Measurements from ENCODE around the gene DIAPH2.
A peak's percentile ranks its signal among the peaks of the same experiment; 100 is the strongest.

The DIAPH2 gene

GRCh38 chrX:97529536-97530200 lies 845.0 kb downstream of the DIAPH2 start:
- DNase-seq (no peak), ATAC-seq (replicated peaks) (no peak)
- no peak overlapping the region for H3K27ac Mint-ChIP-seq
- H3K4me1 Mint-ChIP-seq (ENCODE audit: low read depth in 2 of 2), result no peaks in the 10 kb centered on the region
- H3K4me3 Mint-ChIP-seq, result no peak overlapping the region
- H3K27me3 Mint-ChIP-seq, result no peaks in the 10 kb centered on the region
- H3K9me3 Mint-ChIP-seq, result peaks cover 8 to 14% of the 10 kb centered on the region in 2 donors
- no peaks in the 10 kb centered on the region for H3K36me3 Mint-ChIP-seq (ENCODE audit: insufficient read depth)

- DNase-seq, result no peak
- ATAC-seq (replicated peaks), result no peak
- Mint-ChIP-seq H3K27me3 (no peaks in the 10 kb centered on the region), H3K9me3 (peaks cover 8 to 14% of the 10 kb centered on the region in 2 donors), H3K36me3 (ENCODE audit: insufficient read depth) (no peaks in the 10 kb centered on the region), H3K4me1 (ENCODE audit: low read depth in 2 of 2) (no peaks in the 10 kb centered on the region), H3K27ac (no peak overlapping the region), H3K4me3 (no peak overlapping the region)
These were observed 847.2 kb downstream of the DIAPH2 start for GRCh38 chrX:97531825-97532224.

- Mint-ChIP-seq H3K27ac (no peak overlapping the region), H3K9me3 (no peaks in the 10 kb centered on the region), H3K27me3 (no peaks in the 10 kb centered on the region), H3K4me3 (no peak overlapping the region), H3K4me1 (ENCODE audit: low read depth in 2 of 2) (no peaks in the 10 kb centered on the region), H3K36me3 (ENCODE audit: insufficient read depth) (no peaks in the 10 kb centered on the region)
- ATAC-seq (replicated peaks) (no peak), DNase-seq (no peak)
These were observed 854.1 kb downstream of the DIAPH2 start for GRCh38 chrX:97538745-97539144.

DNA sequence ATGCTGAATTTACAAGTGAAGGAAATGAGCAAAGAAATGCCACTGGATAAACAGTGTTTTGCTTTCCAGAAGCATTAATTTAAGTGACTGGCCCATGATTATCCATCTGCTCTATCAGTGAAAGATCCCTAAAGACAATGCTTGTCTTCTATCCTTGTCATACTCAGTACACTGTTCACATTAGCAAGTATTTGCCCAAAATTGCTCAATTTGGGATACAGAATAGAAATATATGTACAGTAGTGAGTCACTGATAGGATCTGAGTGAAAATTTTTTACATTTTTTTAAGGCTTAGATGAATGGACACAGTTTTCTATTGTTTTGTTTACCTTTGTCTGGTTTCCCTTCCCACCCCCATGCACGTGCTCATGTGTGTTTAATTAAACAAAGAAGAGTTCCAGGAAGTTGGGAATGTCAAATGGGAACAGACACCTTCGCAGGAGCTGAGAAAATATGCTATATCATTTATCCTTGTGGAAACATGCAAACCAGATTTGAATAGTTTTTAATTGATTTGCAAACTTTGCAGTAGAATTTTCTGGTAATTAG lies 855.4 kb downstream of the DIAPH2 start:
- H3K36me3 Mint-ChIP-seq (ENCODE audit: insufficient read depth), result no peaks in the 10 kb centered on the region
- no peak overlapping the region for H3K27ac Mint-ChIP-seq
- no peak overlapping the region for H3K4me3 Mint-ChIP-seq
- ATAC-seq (replicated peaks) (no peak), DNase-seq (no peak)
- no peaks in the 10 kb centered on the region for H3K4me1 Mint-ChIP-seq (ENCODE audit: low read depth in 2 of 2)
- no peaks in the 10 kb centered on the region for H3K9me3 Mint-ChIP-seq
- H3K27me3 Mint-ChIP-seq, result no peaks in the 10 kb centered on the region

- no peaks in the 10 kb centered on the region for H3K9me3 Mint-ChIP-seq
- no peaks in the 10 kb centered on the region for H3K27me3 Mint-ChIP-seq
- no peaks in the 10 kb centered on the region for H3K36me3 Mint-ChIP-seq (ENCODE audit: insufficient read depth)
- DNase-seq (no peak), ATAC-seq (replicated peaks) (no peak)
- H3K4me1 Mint-ChIP-seq (ENCODE audit: low read depth in 2 of 2), result no peaks in the 10 kb centered on the region
- no peak overlapping the region for H3K4me3 Mint-ChIP-seq
- H3K27ac Mint-ChIP-seq, result no peak overlapping the region
These were observed 863.4 kb downstream of the DIAPH2 start for GRCh38 chrX:97547877-97548578.

- ATAC-seq (replicated peaks), result no peak
- no peaks in the 10 kb centered on the region for H3K4me1 Mint-ChIP-seq (ENCODE audit: low read depth in 2 of 2)
- H3K27ac Mint-ChIP-seq, result no peak overlapping the region
- no peaks in the 10 kb centered on the region for H3K36me3 Mint-ChIP-seq (ENCODE audit: insufficient read depth)
- H3K27me3 Mint-ChIP-seq, result no peaks in the 10 kb centered on the region
- H3K4me3 Mint-ChIP-seq, result no peak overlapping the region
- DNase-seq, result no peak
- H3K9me3 Mint-ChIP-seq, result no peaks in the 10 kb centered on the region
These were observed 867.2 kb downstream of the DIAPH2 start for GRCh38 chrX:97551821-97552220.

DNA sequence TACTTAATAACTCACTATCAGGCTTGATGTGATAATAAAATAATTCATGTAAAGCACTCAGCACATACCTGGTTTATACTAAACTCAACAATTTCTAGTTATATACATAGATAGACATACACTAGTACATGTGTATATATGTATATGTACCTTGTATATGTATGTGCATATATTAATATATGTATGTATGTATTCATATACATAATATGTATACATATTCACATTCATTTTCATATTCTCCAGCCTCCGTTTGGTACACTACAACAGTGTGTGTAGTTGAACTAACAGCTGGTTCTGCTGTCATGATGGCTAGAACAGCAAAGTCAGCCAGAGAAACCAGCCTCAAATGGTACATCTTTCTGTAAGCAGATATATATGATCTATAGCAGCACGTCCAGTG lies 869.2 kb downstream of the DIAPH2 start:
- H3K9me3 Mint-ChIP-seq, result no peaks in the 10 kb centered on the region
- DNase-seq (no peak), ATAC-seq (replicated peaks) (no peak)
- no peaks in the 10 kb centered on the region for H3K4me1 Mint-ChIP-seq (ENCODE audit: low read depth in 2 of 2)
- H3K27ac Mint-ChIP-seq, result no peak overlapping the region
- no peak overlapping the region for H3K4me3 Mint-ChIP-seq
- no peaks in the 10 kb centered on the region for H3K36me3 Mint-ChIP-seq (ENCODE audit: insufficient read depth)
- H3K27me3 Mint-ChIP-seq, result no peaks in the 10 kb centered on the region

GRCh38 chrX:97556359-97556758 lies 871.7 kb downstream of the DIAPH2 start:
- no peak overlapping the region for H3K4me3 Mint-ChIP-seq
- ATAC-seq (replicated peaks) (no peak), DNase-seq (no peak)
- no peaks in the 10 kb centered on the region for H3K27me3 Mint-ChIP-seq
- no peaks in the 10 kb centered on the region for H3K36me3 Mint-ChIP-seq (ENCODE audit: insufficient read depth)
- H3K4me1 Mint-ChIP-seq (ENCODE audit: low read depth in 2 of 2), result no peaks in the 10 kb centered on the region
- H3K27ac Mint-ChIP-seq, result peak overlapping the region in 1 of 2 donors; percentile 81
- no peaks in the 10 kb centered on the region for H3K9me3 Mint-ChIP-seq

- Mint-ChIP-seq H3K4me1 (ENCODE audit: low read depth in 2 of 2) (peaks cover 2 to 6% of the 10 kb centered on the region in 2 donors), H3K27ac (peak overlapping the region; percentile 95 to 98), H3K9me3 (no peaks in the 10 kb centered on the region), H3K4me3 (peak overlapping the region; percentile 73 to 85), H3K27me3 (no peaks in the 10 kb centered on the region), H3K36me3 (ENCODE audit: insufficient read depth) (no peaks in the 10 kb centered on the region)
- peak; percentile 9 to 26 (median 16) for DNase-seq
- peak; percentile 98 for ATAC-seq (replicated peaks)
These were observed 879.0 kb downstream of the DIAPH2 start for GRCh38 chrX:97563531-97564133.

DNA sequence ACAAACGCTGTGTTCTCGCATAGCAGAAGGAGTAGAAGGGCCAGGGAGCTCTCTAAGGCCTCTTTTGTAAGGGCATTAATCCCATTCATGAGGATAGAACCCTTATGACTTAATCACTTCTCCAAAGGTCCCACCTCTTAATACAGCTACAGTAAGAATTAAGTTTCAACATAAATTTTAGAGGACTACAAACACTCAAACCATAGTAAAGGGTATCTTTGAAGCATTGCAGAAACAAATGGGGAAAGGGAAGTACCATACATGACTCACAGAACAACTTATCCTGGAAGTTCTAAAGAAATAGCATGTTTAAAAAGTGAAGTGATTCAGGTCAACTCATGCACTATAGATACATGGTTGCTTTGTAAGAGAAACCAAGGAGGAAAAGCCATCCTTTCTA lies 879.9 kb downstream of the DIAPH2 start:
- DNase-seq (no peak), ATAC-seq (replicated peaks) (no peak)
- no peaks in the 10 kb centered on the region for H3K27me3 Mint-ChIP-seq
- no peaks in the 10 kb centered on the region for H3K36me3 Mint-ChIP-seq (ENCODE audit: insufficient read depth)
- no peaks in the 10 kb centered on the region for H3K9me3 Mint-ChIP-seq
- peaks cover 2 to 6% of the 10 kb centered on the region in 2 donors for H3K4me1 Mint-ChIP-seq (ENCODE audit: low read depth in 2 of 2)
- no peak overlapping the region for H3K27ac Mint-ChIP-seq
- H3K4me3 Mint-ChIP-seq, result no peak overlapping the region

DNA sequence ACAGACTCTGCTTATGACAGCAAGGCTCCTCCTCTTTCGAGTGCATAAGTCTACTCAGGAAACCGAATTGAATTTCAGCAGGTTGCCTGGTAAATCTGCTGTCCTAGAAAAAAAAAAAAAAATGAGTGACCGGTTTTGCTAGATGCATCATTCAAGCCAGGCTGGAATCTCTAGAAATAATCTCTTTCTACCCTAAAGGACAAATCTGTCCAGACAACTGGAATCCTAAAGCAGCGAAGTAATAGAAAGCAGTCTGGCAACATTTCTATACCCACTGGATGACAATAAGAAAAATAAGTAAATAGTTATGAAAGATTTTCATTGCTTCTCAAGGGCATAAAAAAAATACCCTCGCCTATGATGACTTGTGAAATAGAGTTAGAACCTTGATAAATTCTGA lies 902.5 kb downstream of the DIAPH2 start:
- DNase-seq (no peak), ATAC-seq (replicated peaks) (no peak)
- no peaks in the 10 kb centered on the region for H3K36me3 Mint-ChIP-seq (ENCODE audit: insufficient read depth)
- H3K4me3 Mint-ChIP-seq, result no peak overlapping the region
- no peak overlapping the region for H3K27ac Mint-ChIP-seq
- H3K9me3 Mint-ChIP-seq, result no peaks in the 10 kb centered on the region
- H3K4me1 Mint-ChIP-seq (ENCODE audit: low read depth in 2 of 2), result no peaks in the 10 kb centered on the region
- H3K27me3 Mint-ChIP-seq, result no peaks in the 10 kb centered on the region

GRCh38 chrX:97594646-97595224 lies 910.1 kb downstream of the DIAPH2 start:
- DNase-seq (no peak), ATAC-seq (replicated peaks) (no peak)
- H3K27ac Mint-ChIP-seq, result no peak overlapping the region
- no peaks in the 10 kb centered on the region for H3K36me3 Mint-ChIP-seq (ENCODE audit: insufficient read depth)
- H3K4me1 Mint-ChIP-seq (ENCODE audit: low read depth in 2 of 2), result peaks cover 4 to 7% of the 10 kb centered on the region in 2 donors
- no peak overlapping the region for H3K4me3 Mint-ChIP-seq
- no peaks in the 10 kb centered on the region for H3K9me3 Mint-ChIP-seq
- H3K27me3 Mint-ChIP-seq, result no peaks in the 10 kb centered on the region

DNA sequence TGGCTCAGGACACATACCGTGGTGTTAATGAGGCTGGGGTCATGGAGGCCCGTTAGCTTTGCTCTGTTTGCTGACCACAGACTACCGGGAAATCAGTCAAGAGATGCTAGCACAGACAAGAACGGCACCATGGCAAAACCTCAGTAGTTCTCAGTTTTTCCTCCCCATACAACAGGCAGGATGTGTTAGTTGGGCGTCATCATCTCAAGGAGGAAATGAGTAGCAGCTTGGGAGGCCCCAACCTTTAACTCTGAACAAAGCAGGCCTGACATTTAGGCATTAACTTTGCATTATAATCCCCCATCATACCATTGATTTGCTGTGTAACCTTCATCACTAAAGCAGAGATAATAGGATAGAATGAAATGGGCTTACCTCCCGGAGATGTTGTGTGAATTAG lies 913.3 kb downstream of the DIAPH2 start:
- no peaks in the 10 kb centered on the region for H3K27me3 Mint-ChIP-seq
- peaks cover 4 to 7% of the 10 kb centered on the region in 2 donors for H3K4me1 Mint-ChIP-seq (ENCODE audit: low read depth in 2 of 2)
- no peaks in the 10 kb centered on the region for H3K9me3 Mint-ChIP-seq
- H3K4me3 Mint-ChIP-seq, result no peak overlapping the region
- peak; percentile 37 for ATAC-seq (replicated peaks)
- no peaks in the 10 kb centered on the region for H3K36me3 Mint-ChIP-seq (ENCODE audit: insufficient read depth)
- no peak for DNase-seq
- H3K27ac Mint-ChIP-seq, result peak overlapping the region; percentile 44 to 67

Data from effector memory CD8-positive, alpha-beta T cell (primary cell).